Neuron (in vitro differentiated cells): Measurements from ENCODE around the gene IL4.

Experiments
- H2AFZ ChIP-seq: one replicate; pipeline ENCODE4 v1.6.1; 2013; ENCODE audit warnings: low read depth, mild to moderate bottlenecking, inconsistent platforms, low read length, moderate library complexity
- H3K27me3 ChIP-seq: one replicate; pipeline ENCODE4 v1.6.1; 2013; ENCODE audit warnings: low read length; ENCODE audit not compliant: insufficient read depth
- H3K36me3 ChIP-seq: one replicate; pipeline ENCODE4 v1.6.1; 2013; ENCODE audit warnings: low read length; ENCODE audit not compliant: insufficient read depth
- H3K4me1 ChIP-seq: one replicate; pipeline ENCODE4 v1.6.1; 2013; ENCODE audit warnings: low read length; ENCODE audit not compliant: insufficient read depth
- H3K4me3 ChIP-seq: 2 replicates; pipeline ENCODE4 v1.5.1; 2013; ENCODE audit warnings: mild to moderate bottlenecking, low read length, moderate library complexity
- H3K9me3 ChIP-seq: one replicate; pipeline ENCODE4 v1.6.1; 2013; ENCODE audit warnings: low read length

IL4 gene

GRCh38 chr5:132647473-132647872, 26.3 kb upstream of the IL4 start:
- Histone ChIP-seq H2AFZ (no peak overlapping the region), H3K9me3 (no peaks in the 10 kb centered on the region), H3K4me1 (no peaks in the 10 kb centered on the region), H3K4me3 (no peak overlapping the region), H3K36me3 (no peaks in the 10 kb centered on the region), H3K27me3 (no peaks in the 10 kb centered on the region)

- Histone ChIP-seq H3K9me3 (no peaks in the 10 kb centered on the region), H3K27me3 (peaks cover 3% of the 10 kb centered on the region), H3K4me3 (no peak overlapping the region), H3K36me3 (no peaks in the 10 kb centered on the region), H3K4me1 (no peaks in the 10 kb centered on the region), H2AFZ (no peak overlapping the region)
Observed at GRCh38 chr5:132648355-132648754, 25.4 kb upstream of the IL4 start.

- peaks cover 2% of the 10 kb centered on the region for H3K9me3 ChIP-seq
- H3K27me3 ChIP-seq, result peaks cover 32% of the 10 kb centered on the region
- H3K4me3 ChIP-seq, result no peak overlapping the region
- H3K4me1 ChIP-seq, result peaks cover 4% of the 10 kb centered on the region
- H2AFZ ChIP-seq, result no peak overlapping the region
- no peaks in the 10 kb centered on the region for H3K36me3 ChIP-seq
Observed at GRCh38 chr5:132651838-132652469, 21.8 kb upstream of the IL4 start.

- Histone ChIP-seq H3K9me3 (peaks cover 2% of the 10 kb centered on the region), H3K4me1 (peaks cover 4% of the 10 kb centered on the region), H3K4me3 (no peak overlapping the region), H3K36me3 (no peaks in the 10 kb centered on the region), H3K27me3 (peaks cover 49% of the 10 kb centered on the region), H2AFZ (no peak overlapping the region)
Observed at GRCh38 chr5:132653716-132654115, 20.1 kb upstream of the IL4 start.

GRCh38 chr5:132655821-132656773, 17.7 kb upstream of the IL4 start:
- H3K9me3 ChIP-seq, result peaks cover 2% of the 10 kb centered on the region
- H3K36me3 ChIP-seq, result no peaks in the 10 kb centered on the region
- H3K4me1 ChIP-seq, result peaks cover 4% of the 10 kb centered on the region
- H3K4me3 ChIP-seq, result peak overlapping the region; percentile 34
- peak overlapping the region; percentile 86 for H2AFZ ChIP-seq
- H3K27me3 ChIP-seq, result peaks cover 64% of the 10 kb centered on the region

GRCh38 chr5:132656774-132657355, 16.9 kb upstream of the IL4 start:
- Histone ChIP-seq H3K4me3 (no peak overlapping the region), H3K9me3 (peaks cover 2% of the 10 kb centered on the region), H3K4me1 (peaks cover 4% of the 10 kb centered on the region), H3K36me3 (no peaks in the 10 kb centered on the region), H3K27me3 (peaks cover 64% of the 10 kb centered on the region), H2AFZ (no peak overlapping the region)

GRCh38 chr5:132657676-132658380, 16.0 kb upstream of the IL4 start, which contains the start of gene IL13:
Gene IL13, plus strand, starts transcription at chr5:132658173. Its CDS starts 14 bp downstream, at chr5:132658187.
- no peak within 1 kb of the TSS for H2AFZ ChIP-seq
- peaks cover 4% of the 10 kb centered on the region for H3K4me1 ChIP-seq
- peaks cover 64% of the 10 kb centered on the region for H3K27me3 ChIP-seq
- H3K9me3 ChIP-seq, result peaks cover 2% of the 10 kb centered on the region
- no peak within 1 kb of the TSS for H3K4me3 ChIP-seq
- H3K36me3 ChIP-seq, result no peaks in the 10 kb centered on the region

GRCh38 chr5:132658381-132659302, 15.1 kb upstream of the IL4 start:
- Histone ChIP-seq H3K9me3 (peaks cover 2% of the 10 kb centered on the region), H3K4me1 (peaks cover 8% of the 10 kb centered on the region), H3K36me3 (no peaks in the 10 kb centered on the region), H3K4me3 (no peak overlapping the region), H2AFZ (no peak overlapping the region), H3K27me3 (peaks cover 58% of the 10 kb centered on the region)

- Histone ChIP-seq H3K27me3 (peaks cover 49% of the 10 kb centered on the region), H3K9me3 (peaks cover 1% of the 10 kb centered on the region), H3K4me1 (peaks cover 16% of the 10 kb centered on the region), H3K36me3 (no peaks in the 10 kb centered on the region), H3K4me3 (no peak overlapping the region), H2AFZ (no peak overlapping the region)
Observed at GRCh38 chr5:132659598-132660493, 13.9 kb upstream of the IL4 start.

GRCh38 chr5:132661231-132662003, 12.4 kb upstream of the IL4 start:
- H2AFZ ChIP-seq, result no peak overlapping the region

GRCh38 chr5:132662004-132662401, 11.8 kb upstream of the IL4 start:
- peaks cover 32% of the 10 kb centered on the region for H3K27me3 ChIP-seq
- H3K4me3 ChIP-seq, result no peak overlapping the region
- no peaks in the 10 kb centered on the region for H3K36me3 ChIP-seq

More at GRCh38 chr5:132661231-132662003, 12.4 kb upstream of the IL4 start:
- Histone ChIP-seq H3K27me3 (peaks cover 38% of the 10 kb centered on the region), H3K36me3 (no peaks in the 10 kb centered on the region), H3K4me1 (peaks cover 12% of the 10 kb centered on the region), H3K4me3 (no peak overlapping the region), H3K9me3 (no peaks in the 10 kb centered on the region)

More at GRCh38 chr5:132662004-132662401, 11.8 kb upstream of the IL4 start:
- no peaks in the 10 kb centered on the region for H3K9me3 ChIP-seq
- H2AFZ ChIP-seq, result no peak overlapping the region
- peaks cover 12% of the 10 kb centered on the region for H3K4me1 ChIP-seq
